Choroid plexus epithelial cell (primary cell): Measurements from ENCODE around the gene MVB12B.

Source experiments
- DNase-seq: peaks from one replicate; pipeline ENCODE4 v3.0.0-alpha.2; 2010; ENCODE audit warnings: low read depth
- H3K4me3 ChIP-seq: 2 replicates; pipeline ENCODE4 v1.5.1; 2011; ENCODE audit warnings: low read depth, mild to moderate bottlenecking, control low read depth, low read length, moderate library complexity
- CTCF ChIP-seq: conservative IDR thresholded peaks from 2 replicates; pipeline ENCODE4 v1.5.1; 2011; ENCODE audit warnings: low read depth, mild to moderate bottlenecking, control low read depth, inconsistent platforms, low read length, moderate library complexity

Gene MVB12B

DNA sequence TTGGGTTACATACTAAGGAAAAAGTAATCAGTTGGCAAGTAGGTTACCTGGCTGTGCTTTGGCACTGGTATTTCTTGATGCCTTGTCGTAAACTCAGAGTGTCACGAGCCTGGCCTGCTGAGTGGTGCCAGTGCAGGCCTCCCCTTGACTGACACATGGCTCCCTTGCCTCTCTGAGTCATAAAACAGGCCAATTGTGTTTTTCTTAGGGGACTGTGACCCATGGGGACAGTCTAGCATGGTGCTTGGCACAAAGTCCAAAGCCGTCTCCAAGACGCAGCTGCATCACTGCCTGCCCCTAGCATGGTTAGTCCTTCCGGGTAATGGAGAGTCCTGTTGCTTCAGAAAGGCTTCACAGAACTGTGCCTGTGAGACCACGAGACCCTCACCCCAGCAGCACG, 132.5 kb downstream of the MVB12B start:
- TF ChIP-seq CTCF: no peak
- no peak for DNase-seq

GRCh38 chr9:126459546-126459945, 132.9 kb downstream of the MVB12B start:
- no peak for TF ChIP-seq CTCF
- DNase-seq: no peak
- no peak overlapping the region for H3K4me3 ChIP-seq

More for the DNA sequence above, 132.5 kb downstream of the MVB12B start:
- H3K4me3 ChIP-seq: no peak overlapping the region

DNA sequence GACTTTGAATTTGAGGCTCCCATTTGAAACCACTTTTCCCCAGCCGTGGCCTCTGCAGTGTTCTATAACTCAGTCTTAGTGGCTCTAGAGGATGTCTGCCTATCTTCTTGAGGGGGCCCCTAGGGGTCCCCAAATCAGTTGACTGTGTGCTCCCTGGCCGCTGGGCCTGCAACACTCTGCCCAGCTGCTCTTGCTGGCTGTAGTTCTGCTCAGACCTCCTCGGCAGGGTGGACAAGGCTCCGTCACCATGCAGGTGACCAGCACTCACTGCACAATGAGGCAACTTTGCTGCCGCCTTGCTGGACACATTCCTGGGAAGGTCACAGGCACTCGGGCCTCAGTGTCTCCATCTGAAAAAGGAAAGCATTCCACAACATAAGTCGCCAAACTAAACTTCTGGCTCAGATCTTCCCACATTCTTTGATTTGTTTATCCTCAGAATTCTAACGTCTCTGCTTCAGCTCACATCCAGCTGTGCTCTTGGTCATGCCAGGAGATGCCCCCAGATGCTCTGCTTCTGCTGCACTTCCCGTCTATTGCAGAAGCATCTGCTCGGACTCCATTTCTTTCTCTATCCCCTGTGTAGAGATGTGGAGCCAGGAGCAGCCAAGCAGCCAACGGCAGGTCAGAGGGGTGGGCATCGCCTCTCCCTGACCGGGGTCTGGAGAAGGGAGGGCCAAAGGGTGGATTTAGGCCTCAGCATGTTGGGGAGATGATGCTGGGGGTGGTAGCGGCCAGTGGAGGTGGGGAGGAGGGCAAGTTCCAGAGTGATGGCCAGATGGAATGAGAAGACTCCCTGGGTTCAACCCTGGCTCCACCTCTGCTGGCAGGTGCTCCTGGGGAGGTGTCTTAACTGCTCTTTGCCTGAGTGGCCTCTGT, 133.6 kb downstream of the MVB12B start:
- DNase-seq: no peak
- no peak for TF ChIP-seq CTCF
- no peak overlapping the region for H3K4me3 ChIP-seq

DNA sequence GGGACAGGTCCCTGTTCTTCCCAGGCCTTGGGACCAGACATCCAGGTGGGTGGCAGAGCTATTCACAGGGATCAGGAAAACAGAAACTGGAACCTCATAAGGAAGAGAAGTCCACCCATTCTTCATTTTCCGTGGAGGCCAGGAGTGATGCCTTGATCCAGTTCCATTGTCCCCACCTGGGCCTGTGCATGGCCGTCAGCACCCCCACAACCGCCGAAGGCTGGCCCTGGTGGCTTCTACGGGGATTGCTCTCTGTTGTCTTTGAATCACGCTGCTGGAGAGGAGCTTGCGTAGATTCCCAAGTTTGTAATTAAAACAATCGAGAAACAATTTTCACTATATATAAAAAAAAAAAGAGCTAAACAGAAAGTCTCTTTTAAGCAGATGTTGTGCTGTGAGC, 134.4 kb downstream of the MVB12B start:
- no peak for TF ChIP-seq CTCF
- no peak overlapping the region for H3K4me3 ChIP-seq
- DNase-seq: no peak

- no peak for TF ChIP-seq CTCF
- no peak for DNase-seq
Observed at GRCh38 chr9:126461608-126462007, 135.0 kb downstream of the MVB12B start.

DNA sequence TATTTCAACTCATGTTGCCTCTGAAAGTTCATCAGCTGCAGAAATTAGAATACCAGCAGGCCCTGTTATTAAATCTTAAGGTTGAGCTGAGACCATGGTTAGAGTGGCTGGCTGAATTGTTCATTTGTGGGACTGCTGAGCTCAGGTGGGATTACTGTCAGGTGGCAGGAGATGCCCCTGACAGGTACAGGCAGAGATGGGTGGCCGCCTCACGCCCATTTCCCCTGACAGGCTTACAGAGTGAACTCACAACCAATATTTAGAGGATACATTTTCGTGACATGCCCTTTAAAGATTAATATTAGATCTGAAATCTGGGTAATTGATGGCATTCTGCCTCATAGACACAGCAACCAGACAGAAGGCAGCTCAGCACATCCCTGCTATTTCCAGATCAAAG, 136.0 kb downstream of the MVB12B start:
- no peak overlapping the region for H3K4me3 ChIP-seq
- DNase-seq: no peak
- no peak for TF ChIP-seq CTCF

More at GRCh38 chr9:126461608-126462007, 135.0 kb downstream of the MVB12B start:
- H3K4me3 ChIP-seq: no peak overlapping the region

DNA sequence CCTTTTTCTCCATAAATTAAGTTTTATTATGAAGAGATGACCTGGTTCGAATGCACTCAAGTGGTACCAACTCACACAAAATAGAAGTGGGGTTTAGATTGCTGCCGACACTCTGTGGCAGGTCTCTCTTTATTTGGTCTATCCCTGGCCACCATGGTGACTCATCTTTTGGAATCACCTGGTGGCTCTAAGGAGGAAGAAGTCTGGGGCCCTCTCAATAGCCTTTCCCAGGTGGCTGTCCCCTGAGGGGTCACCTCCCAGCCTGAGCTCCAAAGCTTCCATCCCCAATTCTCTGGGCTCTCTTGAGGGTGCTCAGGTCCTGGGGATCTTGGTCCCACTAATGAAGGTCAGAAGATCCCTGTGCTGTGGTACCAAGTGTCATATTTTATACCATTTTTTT, 136.8 kb downstream of the MVB12B start:
- no peak for TF ChIP-seq CTCF
- no peak overlapping the region for H3K4me3 ChIP-seq
- DNase-seq: no peak
